WERI-Rb-1 (cell line): ENCODE results near the gene DMXL1.

ENCODE experiments used
- DNase-seq: peaks from one replicate; pipeline ENCODE4 v3.0.0-alpha.2; 2020
- H3K27ac ChIP-seq: fragments of 250-450 bp; sonication (Bioruptor Pico); 2 replicates; pipeline ENCODE4 v1.5.1; 2020; ENCODE audit warnings: mild to moderate bottlenecking, moderate library complexity
- H3K27me3 ChIP-seq: fragments of 250-450 bp; sonication (Bioruptor Pico); 2 replicates; pipeline ENCODE4 v1.5.1; 2021; ENCODE audit warnings: mild to moderate bottlenecking, low read depth, moderate library complexity; ENCODE audit not compliant: insufficient read depth, severe bottlenecking
- H3K36me3 ChIP-seq: fragments of 250-450 bp; sonication (Bioruptor Pico); 2 replicates; pipeline ENCODE4 v1.5.1; 2020; ENCODE audit warnings: mild to moderate bottlenecking, moderate library complexity
- H3K4me3 ChIP-seq: 2 replicates; pipeline ENCODE4 v1.5.1; 2011; ENCODE audit warnings: low read depth, mild to moderate bottlenecking, control low read depth, low read length
- H3K9me3 ChIP-seq: fragments of 250-450 bp; sonication (Bioruptor Pico); 2 replicates; pipeline ENCODE4 v1.5.1; 2021; ENCODE audit warnings: mild to moderate bottlenecking, moderate library complexity; ENCODE audit not compliant: severe bottlenecking
- CTCF ChIP-seq: IDR thresholded peaks from 2 replicates; pipeline ENCODE4 v1.5.1; 2011; ENCODE audit warnings: low read depth, mild to moderate bottlenecking, control low read depth, inconsistent platforms, low read length

Gene DMXL1

GRCh38 chr5:119268387-119269060 lies 197.6 kb downstream of the DMXL1 start:
- Histone ChIP-seq H3K27me3 (no peaks in the 10 kb centered on the region), H3K36me3 (0 out of 2 replicates have a peak, but pooled peaks cover 4% of the 10 kb centered on the region), H3K4me3 (peak overlapping the region; percentile 61), H3K9me3 (no peaks in the 10 kb centered on the region), H3K27ac (peak overlapping the region; percentile 83)
- DNase-seq = peak; percentile 98
- no peak for TF ChIP-seq CTCF

- Histone ChIP-seq H3K27ac (peak overlapping the region; percentile 83), H3K27me3 (no peaks in the 10 kb centered on the region), H3K36me3 (peaks cover 4% of the 10 kb centered on the region; the same call in 1 of the 2 replicates), H3K9me3 (no peaks in the 10 kb centered on the region), H3K4me3 (peak overlapping the region; percentile 61)
- no peak for TF ChIP-seq CTCF
- DNase-seq = peak; percentile 39
Measured at GRCh38 chr5:119269061-119269944, 198.4 kb downstream of the DMXL1 start.

- H3K4me3 ChIP-seq = no peak overlapping the region
- no peak for DNase-seq
Measured at GRCh38 chr5:119270121-119270565, 199.3 kb downstream of the DMXL1 start.

GRCh38 chr5:119270960-119271757 lies 200.3 kb downstream of the DMXL1 start:
- no peak for DNase-seq
- no peak overlapping the region for H3K4me3 ChIP-seq
- H3K36me3 ChIP-seq = peaks cover 4% of the 10 kb centered on the region; the same call in 1 of the 2 replicates
- H3K27me3 ChIP-seq = no peaks in the 10 kb centered on the region
- H3K9me3 ChIP-seq = no peaks in the 10 kb centered on the region
- TF ChIP-seq CTCF = no peak
- H3K27ac ChIP-seq = no peak overlapping the region

More at GRCh38 chr5:119270121-119270565, 199.3 kb downstream of the DMXL1 start:
- Histone ChIP-seq H3K9me3 (no peaks in the 10 kb centered on the region), H3K27me3 (no peaks in the 10 kb centered on the region), H3K27ac (no peak overlapping the region), H3K36me3 (peaks cover 4% of the 10 kb centered on the region; the same call in 1 of the 2 replicates)
- TF ChIP-seq CTCF = no peak
